Measurements from ENCODE around the gene DIDO1. TPM values are rescaled to one million over a fixed set of nuclear protein-coding genes. Genes with fewer than 3 reads are reported as not detected.

The DIDO1 gene
- total and polyA plus RNA-seq, 2 of the 13 experiments (the other 11 are each of a cell fraction or from before 2014, with no cell fraction given): 75.0 to 75.1 TPM

DNA sequence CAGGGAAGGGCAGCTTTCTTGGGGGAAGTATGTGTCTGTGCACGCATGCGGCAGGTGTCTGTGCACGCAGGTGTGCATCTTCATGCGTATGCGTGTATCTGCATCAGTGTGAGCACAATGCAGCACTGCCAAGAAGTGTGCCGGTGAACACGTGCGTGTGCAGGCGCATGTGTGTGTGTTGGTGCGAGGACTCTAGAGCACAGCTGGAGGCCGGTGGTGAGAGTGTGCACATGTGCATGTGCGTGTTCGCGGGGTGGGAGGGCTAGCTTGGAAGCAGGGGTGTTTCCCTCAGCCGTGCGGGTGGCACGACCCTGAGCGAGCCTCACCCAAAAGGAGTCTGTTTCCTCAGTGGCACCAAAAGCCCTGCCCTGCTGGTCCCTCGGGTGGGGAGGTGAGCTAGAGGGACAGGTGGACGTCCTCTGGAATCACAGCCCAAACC lies 33.7 kb upstream of the DIDO1 start (continued):
- no peak for TF ChIP-seq ZNF367 (CRISPR knock-in tag; IDR thresholded peaks at IDR 0.05; ENCODE audit: borderline replicate concordance)
- TF ChIP-seq, protein P1, sequence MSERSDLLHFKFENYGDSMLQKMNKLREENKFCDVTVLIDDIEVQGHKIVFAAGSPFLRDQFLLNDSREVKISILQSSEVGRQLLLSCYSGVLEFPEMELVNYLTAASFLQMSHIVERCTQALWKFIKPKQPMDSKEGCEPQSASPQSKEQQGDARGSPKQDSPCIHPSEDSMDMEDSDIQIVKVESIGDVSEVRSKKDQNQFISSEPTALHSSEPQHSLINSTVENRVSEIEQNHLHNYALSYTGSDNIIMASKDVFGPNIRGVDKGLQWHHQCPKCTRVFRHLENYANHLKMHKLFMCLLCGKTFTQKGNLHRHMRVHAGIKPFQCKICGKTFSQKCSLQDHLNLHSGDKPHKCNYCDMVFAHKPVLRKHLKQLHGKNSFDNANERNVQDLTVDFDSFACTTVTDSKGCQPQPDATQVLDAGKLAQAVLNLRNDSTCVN (CRISPR knock-in tag; IDR thresholded peaks at IDR 0.05; ENCODE audit: borderline replicate concordance): no peak
- peak; percentile 65; the same call in 1 of the 2 replicates for TF ChIP-seq KDM5B (CRISPR knock-in tag; IDR thresholded peaks at IDR 0.05; ENCODE audit: borderline replicate concordance)
- no peak for TF ChIP-seq ELF1 (CRISPR knock-in tag; IDR thresholded peaks at IDR 0.05)
- no peak for TF ChIP-seq ZFP82 (CRISPR knock-in tag; IDR thresholded peaks at IDR 0.05; ENCODE audit: borderline replicate concordance)
- TF ChIP-seq SETDB1 (CRISPR knock-in tag; IDR thresholded peaks at IDR 0.05; ENCODE audit: borderline replicate concordance): no peak
- TF ChIP-seq, protein P2, sequence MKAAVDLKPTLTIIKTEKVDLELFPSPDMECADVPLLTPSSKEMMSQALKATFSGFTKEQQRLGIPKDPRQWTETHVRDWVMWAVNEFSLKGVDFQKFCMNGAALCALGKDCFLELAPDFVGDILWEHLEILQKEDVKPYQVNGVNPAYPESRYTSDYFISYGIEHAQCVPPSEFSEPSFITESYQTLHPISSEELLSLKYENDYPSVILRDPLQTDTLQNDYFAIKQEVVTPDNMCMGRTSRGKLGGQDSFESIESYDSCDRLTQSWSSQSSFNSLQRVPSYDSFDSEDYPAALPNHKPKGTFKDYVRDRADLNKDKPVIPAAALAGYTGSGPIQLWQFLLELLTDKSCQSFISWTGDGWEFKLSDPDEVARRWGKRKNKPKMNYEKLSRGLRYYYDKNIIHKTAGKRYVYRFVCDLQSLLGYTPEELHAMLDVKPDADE (CRISPR knock-in tag; IDR thresholded peaks at IDR 0.05): no peak

DNA sequence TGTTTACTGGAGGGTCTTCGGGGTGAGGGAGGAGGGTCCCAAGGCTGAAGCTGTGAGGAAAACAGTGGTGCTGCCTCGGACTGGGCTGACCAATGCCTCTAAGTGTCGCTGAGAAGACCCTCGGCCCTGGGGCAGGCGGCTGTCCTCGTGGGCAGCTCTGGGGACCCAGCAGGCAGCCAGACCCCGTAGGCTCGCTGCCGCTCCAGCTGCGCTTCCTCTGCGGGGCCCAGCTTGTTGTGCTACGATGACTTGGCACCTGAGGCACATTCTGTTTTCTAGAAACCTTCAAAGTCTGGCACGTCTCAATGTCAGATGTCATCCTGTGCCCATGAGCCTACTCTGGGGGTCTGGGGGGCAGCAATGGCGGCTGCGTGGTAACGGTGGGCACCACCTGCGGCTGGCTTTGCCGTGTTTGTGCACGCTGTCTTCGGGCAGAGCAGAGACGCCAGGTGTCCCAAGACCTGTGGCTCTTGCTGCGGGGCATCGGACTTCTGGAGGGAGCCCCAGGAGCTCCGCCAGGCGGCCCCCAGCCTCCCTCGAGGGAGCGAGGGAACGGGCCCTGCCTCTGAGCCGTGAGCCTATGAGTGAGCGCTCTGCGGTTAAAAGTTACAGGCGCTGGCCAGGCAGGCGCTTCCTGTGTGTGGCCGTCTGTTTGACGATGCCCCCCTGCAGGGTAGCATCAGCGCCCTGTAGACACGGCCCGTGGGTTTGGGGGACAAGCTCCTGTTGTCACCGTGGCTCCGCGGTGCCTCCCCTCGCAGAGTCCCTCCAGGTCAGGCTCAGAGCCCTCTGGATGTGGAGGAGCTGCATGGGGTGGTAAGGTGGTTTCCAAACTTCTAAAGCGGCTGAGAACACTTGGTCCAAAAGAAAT lies 33.0 kb upstream of the DIDO1 start:
- no peak overlapping the region for H3K9ac ChIP-seq (ENCODE audit: insufficient read depth, low read depth, low read length)
- H3K4me2 ChIP-seq (ENCODE audit: low read depth, low read length): no peak overlapping the region
- no peaks in the 10 kb centered on the region for H3K9me3 ChIP-seq (ENCODE audit: low read length)
- H3K79me2 ChIP-seq (ENCODE audit: insufficient read depth, low read length): peaks cover 35% of the 10 kb centered on the region
- ChIA-PET POLR2A (interaction anchor here (0.9 to 1.2 kb wide), 5 partner anchors 10 to 21 kb away, joined by 3 to 4 read pairs (median 3); no protein-coding TSS in a partner anchor), CTCF (ENCODE audit: low intra/inter-chr PET ratio, low total read pairs) (no interaction called here)
- DNase-seq (ENCODE audit: low spot score): no peak
- H4K20me1 ChIP-seq (ENCODE audit: insufficient read depth, low read length): peaks cover 65% of the 10 kb centered on the region
- H2AFZ ChIP-seq (ENCODE audit: low read length): no peak overlapping the region
- WGBS (ENCODE audit: low lambda C conversion rate): 94% methylated on average over 35 of the region's 43 CpGs
- intact Hi-C loops (cut with micrococcal nuclease; ENCODE audit: unreplicated experiment) (no loop called here), in situ Hi-C loops (cut with HindIII; ENCODE audit: extremely low pct_ligation_motif_present, low pct_unique_long_range_greater_than_20kb) (no loop called here)
- peaks cover 66 to 81% of the 10 kb centered on the region in 2 experiments for H3K36me3 ChIP-seq (replicated peaks in 1 of 2; ENCODE audit: control insufficient read depth in 1 of 2, insufficient read depth in 2 of 2, low read length in 2 of 2)
- FAIRE-seq: no peak
- no peak overlapping the region for H3K4me3 ChIP-seq (replicated peaks in 1 of 3; ENCODE audit: insufficient read depth in 1 of 3, low read depth in 2 of 3, low read length in 3 of 3)
- no peaks in the 10 kb centered on the region for H3K27me3 ChIP-seq (ENCODE audit: control insufficient read depth in 1 of 2, insufficient read depth in 2 of 2, low read length in 2 of 2)
- H3K27ac ChIP-seq (ENCODE audit: extremely low read length, insufficient read depth, low read length): no peak overlapping the region
- H3K4me1 ChIP-seq (ENCODE audit: insufficient read depth, low read length): peaks cover 37% of the 10 kb centered on the region
- ATAC-seq: no peak
- BruUV-seq (replicated peaks): no TSS peak
- TF ChIP-seq ZNF546 (CRISPR knock-in tag; conservative IDR thresholded peaks at IDR 0.05): no peak
- TF ChIP-seq, protein P3, sequence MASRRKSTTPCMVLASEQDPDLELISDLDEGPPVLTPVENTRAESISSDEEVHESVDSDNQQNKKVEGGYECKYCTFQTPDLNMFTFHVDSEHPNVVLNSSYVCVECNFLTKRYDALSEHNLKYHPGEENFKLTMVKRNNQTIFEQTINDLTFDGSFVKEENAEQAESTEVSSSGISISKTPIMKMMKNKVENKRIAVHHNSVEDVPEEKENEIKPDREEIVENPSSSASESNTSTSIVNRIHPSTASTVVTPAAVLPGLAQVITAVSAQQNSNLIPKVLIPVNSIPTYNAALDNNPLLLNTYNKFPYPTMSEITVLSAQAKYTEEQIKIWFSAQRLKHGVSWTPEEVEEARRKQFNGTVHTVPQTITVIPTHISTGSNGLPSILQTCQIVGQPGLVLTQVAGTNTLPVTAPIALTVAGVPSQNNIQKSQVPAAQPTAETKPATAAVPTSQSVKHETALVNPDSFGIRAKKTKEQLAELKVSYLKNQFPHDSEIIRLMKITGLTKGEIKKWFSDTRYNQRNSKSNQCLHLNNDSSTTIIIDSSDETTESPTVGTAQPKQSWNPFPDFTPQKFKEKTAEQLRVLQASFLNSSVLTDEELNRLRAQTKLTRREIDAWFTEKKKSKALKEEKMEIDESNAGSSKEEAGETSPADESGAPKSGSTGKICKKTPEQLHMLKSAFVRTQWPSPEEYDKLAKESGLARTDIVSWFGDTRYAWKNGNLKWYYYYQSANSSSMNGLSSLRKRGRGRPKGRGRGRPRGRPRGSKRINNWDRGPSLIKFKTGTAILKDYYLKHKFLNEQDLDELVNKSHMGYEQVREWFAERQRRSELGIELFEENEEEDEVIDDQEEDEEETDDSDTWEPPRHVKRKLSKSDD (CRISPR knock-in tag; IDR thresholded peaks at IDR 0.05; ENCODE audit: low read depth): peak; percentile 42; the same call in 1 of the 2 replicates
- peak; percentile 92 for TF ChIP-seq RBFOX2 (IDR thresholded peaks at IDR 0.05; ENCODE audit: low read depth, low read length)
- no peak for TF ChIP-seq NFIC (IDR thresholded peaks at IDR 0.05; ENCODE audit: low read length)
- TF ChIP-seq, protein P4, sequence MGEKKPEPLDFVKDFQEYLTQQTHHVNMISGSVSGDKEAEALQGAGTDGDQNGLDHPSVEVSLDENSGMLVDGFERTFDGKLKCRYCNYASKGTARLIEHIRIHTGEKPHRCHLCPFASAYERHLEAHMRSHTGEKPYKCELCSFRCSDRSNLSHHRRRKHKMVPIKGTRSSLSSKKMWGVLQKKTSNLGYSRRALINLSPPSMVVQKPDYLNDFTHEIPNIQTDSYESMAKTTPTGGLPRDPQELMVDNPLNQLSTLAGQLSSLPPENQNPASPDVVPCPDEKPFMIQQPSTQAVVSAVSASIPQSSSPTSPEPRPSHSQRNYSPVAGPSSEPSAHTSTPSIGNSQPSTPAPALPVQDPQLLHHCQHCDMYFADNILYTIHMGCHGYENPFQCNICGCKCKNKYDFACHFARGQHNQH (CRISPR knock-in tag; IDR thresholded peaks at IDR 0.05): no peak
- TF ChIP-seq HNF4G (IDR thresholded peaks at IDR 0.05; ENCODE audit: borderline replicate concordance, low read depth, low read length): no peak
- no peak for TF ChIP-seq HNF4G (CRISPR knock-in tag; IDR thresholded peaks at IDR 0.05; ENCODE audit: borderline replicate concordance, low read depth)

All from HepG2 (cell line).